Measurements from ENCODE around the gene THAP3.
A peak's percentile ranks its signal among the peaks of the same experiment; 100 is the strongest.

Gene THAP3

GRCh38 chr1:6624710-6625583 is at the start of gene THAP3:
THAP3 (plus strand) TSS chr1:6624868; CDS start chr1:6625219, 351 bp downstream.
- Histone ChIP-seq H3K79me2 (peaks cover 20% of the 10 kb centered on the region), H3K27me3 (ENCODE audit: control insufficient read depth, insufficient read depth, low read length) (no peaks in the 10 kb centered on the region), H3K9me3 (ENCODE audit: control insufficient read depth, low read length) (no peaks in the 10 kb centered on the region), H2AFZ (peak within 1 kb of the TSS; percentile 69), H3K4me3 (ENCODE audit: low read depth, low read length) (peak within 1 kb of the TSS; percentile 68), H3K27ac (peak within 1 kb of the TSS; percentile 87), H3K4me1 (peaks cover 22% of the 10 kb centered on the region), H3K9ac (no peak within 1 kb of the TSS), H3K36me3 (ENCODE audit: control insufficient read depth, insufficient read depth, low read length) (no peaks in the 10 kb centered on the region), H3K4me2 (ENCODE audit: low read length) (peak within 1 kb of the TSS; percentile 84)
- TF ChIP-seq CTCF (IDR thresholded peaks at IDR 0.05), result no peak

GRCh38 chr1:6577831-6578525 is 46.7 kb upstream of the THAP3 start:
- Histone ChIP-seq H3K27me3 (ENCODE audit: control insufficient read depth, insufficient read depth, low read length) (no peaks in the 10 kb centered on the region), H3K4me1 (peaks cover 6% of the 10 kb centered on the region), H3K36me3 (ENCODE audit: control insufficient read depth, insufficient read depth, low read length) (no peaks in the 10 kb centered on the region), H3K9me3 (ENCODE audit: control insufficient read depth, low read length) (no peaks in the 10 kb centered on the region), H3K27ac (no peak overlapping the region), H3K4me3 (ENCODE audit: low read depth, low read length) (no peak overlapping the region), H3K4me2 (ENCODE audit: low read length) (no peak overlapping the region), H3K79me2 (peaks cover 4% of the 10 kb centered on the region), H3K9ac (no peak overlapping the region), H2AFZ (no peak overlapping the region)
- TF ChIP-seq CTCF (IDR thresholded peaks at IDR 0.05), result no peak

GRCh38 chr1:6578624-6579373 is 45.9 kb upstream of the THAP3 start:
- TF ChIP-seq CTCF (IDR thresholded peaks at IDR 0.05), result no peak
- peak overlapping the region; percentile 85 for H3K4me3 ChIP-seq (ENCODE audit: low read depth, low read length)

GRCh38 chr1:6579374-6580118 is 45.1 kb upstream of the THAP3 start, which contains the start of gene ZBTB48:
ZBTB48 (plus strand) TSS chr1:6579994; CDS start chr1:6580610, 616 bp downstream.
- H3K27ac ChIP-seq, result peak within 1 kb of the TSS; percentile 83
- no peaks in the 10 kb centered on the region for H3K27me3 ChIP-seq (ENCODE audit: control insufficient read depth, insufficient read depth, low read length)
- no peaks in the 10 kb centered on the region for H3K9me3 ChIP-seq (ENCODE audit: control insufficient read depth, low read length)
- no peak for TF ChIP-seq CTCF (IDR thresholded peaks at IDR 0.05)
- H3K4me2 ChIP-seq (ENCODE audit: low read length), result peak within 1 kb of the TSS; percentile 87
- no peaks in the 10 kb centered on the region for H3K36me3 ChIP-seq (ENCODE audit: control insufficient read depth, insufficient read depth, low read length)
- peaks cover 4% of the 10 kb centered on the region for H3K79me2 ChIP-seq
- peak within 1 kb of the TSS; percentile 97 for H2AFZ ChIP-seq
- H3K4me3 ChIP-seq (ENCODE audit: low read depth, low read length), result peak within 1 kb of the TSS; percentile 85
- H3K9ac ChIP-seq, result peak within 1 kb of the TSS; percentile 46
- peaks cover 8% of the 10 kb centered on the region for H3K4me1 ChIP-seq

More at GRCh38 chr1:6578624-6579373, 45.9 kb upstream of the THAP3 start:
- Histone ChIP-seq H3K27me3 (ENCODE audit: control insufficient read depth, insufficient read depth, low read length) (no peaks in the 10 kb centered on the region), H2AFZ (peak overlapping the region; percentile 97), H3K4me2 (ENCODE audit: low read length) (peak overlapping the region; percentile 87), H3K4me1 (peaks cover 6% of the 10 kb centered on the region), H3K36me3 (ENCODE audit: control insufficient read depth, insufficient read depth, low read length) (no peaks in the 10 kb centered on the region), H3K9ac (no peak overlapping the region), H3K79me2 (peaks cover 4% of the 10 kb centered on the region), H3K9me3 (ENCODE audit: control insufficient read depth, low read length) (no peaks in the 10 kb centered on the region), H3K27ac (peak overlapping the region; percentile 83)
